Melanocyte of skin (primary cell): ENCODE results near the gene FMO3. TPM values are rescaled to one million over a fixed set of nuclear protein-coding genes. Genes with fewer than 3 reads are reported as not detected.

Experiments used
- small RNA-seq, 2 donors: library from RNA; depleted of rRNA; stranded (forward); fragments of <200 nt; gene quantifications; one replicate each; pipeline ENCODE3, GENCODE V24; 2012
- total RNA-seq, 2 donors: library from RNA; depleted of rRNA; stranded (reverse); fragments of >200 nt; gene quantifications; 2 replicates each; pipeline ENCODE4 v1.2.3, GENCODE V29; 2012

FMO3 gene
- not detected for total RNA-seq

GRCh38 chr1:171090604-171091003 lies at the start of gene FMO3:
Gene FMO3 (plus strand): TSS chr1:171090905. CDS start chr1:171092659, 1,754 bp downstream.

Small RNAs within 50 kb of the gene (small RNA-seq; reads per million reads assigned to genes)
- gene MIR1295A, result 0 reads per million in 2 donors

Other genes starting within 250 kb of the FMO3 start
- under 1 TPM in 1 of 2 donors, not detected in 1; 0.34 TPM for gene MROH9, start 155.4 kb upstream of the FMO3 start, total RNA-seq
- not detected for gene FMO2, start 94.4 kb downstream of the FMO3 start, total RNA-seq
- not detected for gene FMO1, start 157.6 kb downstream of the FMO3 start, total RNA-seq
- 1 to 10 TPM; 4.3 to 4.5 TPM for gene FMO4, start 223.3 kb downstream of the FMO3 start, total RNA-seq